ENCODE measurements around the gene LRP4. TPM values are rescaled to one million over a fixed set of nuclear protein-coding genes. Genes with fewer than 3 reads are reported as not detected.

The LRP4 gene
- total RNA-seq, 2 donors from 2014 or later, result 22.5 to 29.6 TPM

DNA sequence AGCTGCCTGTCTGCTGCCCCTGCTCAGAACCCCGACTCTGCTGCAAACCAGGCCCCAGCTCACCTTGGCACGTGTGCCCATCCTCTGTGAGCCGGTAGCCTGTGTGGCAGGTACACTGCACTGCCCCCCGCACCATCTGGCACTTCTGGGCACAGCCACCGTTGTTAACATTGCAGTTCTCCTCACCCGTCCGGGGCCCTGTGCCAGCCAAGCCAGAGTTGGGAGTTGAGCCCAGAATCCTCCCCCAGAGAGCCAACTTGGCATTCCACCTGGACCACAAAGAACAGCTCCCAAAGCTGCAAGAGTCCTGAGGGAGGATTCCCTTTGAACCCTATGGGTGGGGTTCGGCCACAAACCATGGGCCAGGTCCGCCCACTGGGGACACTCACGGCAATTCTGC, 22.5 kb downstream of the LRP4 start:
- Histone ChIP-seq H3K27ac (peak overlapping the region in 1 of 2 donors; percentile 40), H3K4me1 (peaks cover 0 to 15% of the 10 kb centered on the region in 2 donors), H3K36me3 (peaks cover 27% of the 10 kb centered on the region), H3K9me3 (no peaks in the 10 kb centered on the region), H3K4me3 (no peak overlapping the region), H3K27me3 (no peaks in the 10 kb centered on the region)
- DNase-seq (ENCODE audit: low spot score), result no peak
- TF ChIP-seq, protein P1, sequence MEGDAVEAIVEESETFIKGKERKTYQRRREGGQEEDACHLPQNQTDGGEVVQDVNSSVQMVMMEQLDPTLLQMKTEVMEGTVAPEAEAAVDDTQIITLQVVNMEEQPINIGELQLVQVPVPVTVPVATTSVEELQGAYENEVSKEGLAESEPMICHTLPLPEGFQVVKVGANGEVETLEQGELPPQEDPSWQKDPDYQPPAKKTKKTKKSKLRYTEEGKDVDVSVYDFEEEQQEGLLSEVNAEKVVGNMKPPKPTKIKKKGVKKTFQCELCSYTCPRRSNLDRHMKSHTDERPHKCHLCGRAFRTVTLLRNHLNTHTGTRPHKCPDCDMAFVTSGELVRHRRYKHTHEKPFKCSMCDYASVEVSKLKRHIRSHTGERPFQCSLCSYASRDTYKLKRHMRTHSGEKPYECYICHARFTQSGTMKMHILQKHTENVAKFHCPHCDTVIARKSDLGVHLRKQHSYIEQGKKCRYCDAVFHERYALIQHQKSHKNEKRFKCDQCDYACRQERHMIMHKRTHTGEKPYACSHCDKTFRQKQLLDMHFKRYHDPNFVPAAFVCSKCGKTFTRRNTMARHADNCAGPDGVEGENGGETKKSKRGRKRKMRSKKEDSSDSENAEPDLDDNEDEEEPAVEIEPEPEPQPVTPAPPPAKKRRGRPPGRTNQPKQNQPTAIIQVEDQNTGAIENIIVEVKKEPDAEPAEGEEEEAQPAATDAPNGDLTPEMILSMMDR (IDR thresholded peaks at IDR 0.05), result no peak

- TF ChIP-seq, protein P1 (IDR thresholded peaks at IDR 0.05), result no peak
- peaks cover 25% of the 10 kb centered on the region for H3K36me3 ChIP-seq
- no peaks in the 10 kb centered on the region for H3K27me3 ChIP-seq
- H3K9me3 ChIP-seq, result no peaks in the 10 kb centered on the region
- peaks cover 0 to 15% of the 10 kb centered on the region in 2 donors for H3K4me1 ChIP-seq
- no peak overlapping the region for H3K27ac ChIP-seq
- DNase-seq (ENCODE audit: low spot score), result no peak
- no peak overlapping the region for H3K4me3 ChIP-seq
These were observed 23.4 kb downstream of the LRP4 start for GRCh38 chr11:46894961-46895360.

- no peak for DNase-seq (ENCODE audit: low spot score)
- peaks cover 0 to 15% of the 10 kb centered on the region in 2 donors for H3K4me1 ChIP-seq
- peaks cover 23% of the 10 kb centered on the region for H3K36me3 ChIP-seq
- H3K9me3 ChIP-seq, result no peaks in the 10 kb centered on the region
- no peak overlapping the region for H3K4me3 ChIP-seq
- H3K27me3 ChIP-seq, result no peaks in the 10 kb centered on the region
- TF ChIP-seq, protein P1 (IDR thresholded peaks at IDR 0.05), result no peak
- no peak overlapping the region for H3K27ac ChIP-seq
These were observed 23.8 kb downstream of the LRP4 start for GRCh38 chr11:46894506-46894905.

GRCh38 chr11:46892838-46893237, 25.5 kb downstream of the LRP4 start:
- no peak overlapping the region for H3K27ac ChIP-seq
- H3K9me3 ChIP-seq, result no peaks in the 10 kb centered on the region
- no peaks in the 10 kb centered on the region for H3K27me3 ChIP-seq
- TF ChIP-seq, protein P1 (IDR thresholded peaks at IDR 0.05), result no peak
- H3K4me3 ChIP-seq, result no peak overlapping the region
- peaks cover 0 to 15% of the 10 kb centered on the region in 2 donors for H3K4me1 ChIP-seq
- DNase-seq (ENCODE audit: low spot score), result no peak
- H3K36me3 ChIP-seq, result peaks cover 21% of the 10 kb centered on the region

DNA sequence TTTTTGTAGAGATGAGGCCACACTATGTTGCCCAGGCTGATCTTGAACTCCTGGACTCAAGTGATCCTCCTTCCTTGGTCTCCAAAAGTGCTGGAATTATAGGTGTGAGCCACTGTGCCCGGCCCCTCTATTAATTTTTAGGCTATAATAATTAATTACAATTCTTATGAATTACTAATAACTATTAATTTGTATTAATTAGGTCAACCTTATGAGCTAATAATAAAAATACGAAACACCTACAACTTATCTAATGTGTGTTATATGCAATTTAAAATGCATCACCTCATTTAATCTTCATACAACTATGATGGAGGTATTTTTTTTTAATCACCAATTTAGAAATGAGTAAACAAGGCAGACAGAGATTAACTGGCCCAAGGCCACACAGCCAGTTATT, 26.2 kb downstream of the LRP4 start:
- Histone ChIP-seq H3K4me3 (no peak overlapping the region), H3K4me1 (peaks cover 0 to 15% of the 10 kb centered on the region in 2 donors), H3K36me3 (peaks cover 22% of the 10 kb centered on the region), H3K27ac (no peak overlapping the region), H3K27me3 (no peaks in the 10 kb centered on the region), H3K9me3 (no peaks in the 10 kb centered on the region)
- TF ChIP-seq, protein P1 (IDR thresholded peaks at IDR 0.05), result no peak
- DNase-seq (ENCODE audit: low spot score), result no peak

GRCh38 chr11:46890665-46891064, 27.7 kb downstream of the LRP4 start:
- H3K4me3 ChIP-seq, result no peak overlapping the region
- no peaks in the 10 kb centered on the region for H3K9me3 ChIP-seq
- no peaks in the 10 kb centered on the region for H3K27me3 ChIP-seq
- H3K36me3 ChIP-seq, result peaks cover 36% of the 10 kb centered on the region
- H3K4me1 ChIP-seq, result peaks cover 0 to 3% of the 10 kb centered on the region in 2 donors
- DNase-seq (ENCODE audit: low spot score), result no peak
- no peak overlapping the region for H3K27ac ChIP-seq
- TF ChIP-seq, protein P1 (IDR thresholded peaks at IDR 0.05), result no peak

Measured in right atrium auricular region (tissue), 2 donors.